ENCODE data around the gene SMIM1. TPM values are rescaled to one million over a fixed set of nuclear protein-coding genes. Genes with fewer than 3 reads are reported as not detected.

SMIM1 gene
- total RNA-seq, 1 experiment from 2014 or later: 5.5 TPM

DNA sequence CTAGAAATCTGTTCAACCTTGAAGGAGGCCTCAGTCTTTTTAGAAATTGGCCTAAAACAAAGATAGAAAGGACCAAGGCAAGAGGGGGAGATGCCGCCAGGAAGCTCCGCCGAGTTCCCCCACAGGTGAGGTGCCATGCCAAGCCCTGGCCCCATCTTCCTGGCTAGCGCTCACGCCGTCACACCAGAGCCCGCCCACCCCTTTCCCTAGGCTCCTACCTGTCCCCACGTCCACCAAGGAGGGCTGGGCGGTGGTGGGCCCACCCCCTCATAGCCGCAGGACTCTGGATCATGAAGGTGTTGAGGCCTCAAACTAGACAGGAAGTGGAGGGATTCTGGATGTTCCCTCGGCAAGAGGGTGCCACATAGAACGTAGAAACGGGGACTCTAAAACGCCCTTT lies 35.8 kb upstream of the SMIM1 start:
- Histone ChIP-seq H3K4me1 (ENCODE audit: control insufficient read depth in 1 of 2, insufficient read depth in 2 of 2, low read length in 2 of 2) (no peaks in the 10 kb centered on the region), H3K4me2 (ENCODE audit: low read length) (no peak overlapping the region), H3K9me2 (ENCODE audit: insufficient read depth) (no peaks in the 10 kb centered on the region), H4K20me1 (ENCODE audit: insufficient read depth) (no peaks in the 10 kb centered on the region), H3K79me2 (ENCODE audit: insufficient read depth, low read length) (no peaks in the 10 kb centered on the region), H3K9me3 (ENCODE audit: control insufficient read depth in 1 of 2, insufficient read depth in 1 of 2, low read depth in 1 of 2, low read length in 2 of 2) (no peaks in the 10 kb centered on the region), H3K27ac (ENCODE audit: low read depth, low read length) (no peak overlapping the region), H3K27me3 (ENCODE audit: insufficient read depth, low read length) (no peaks in the 10 kb centered on the region), H3K36me3 (ENCODE audit: control insufficient read depth in 1 of 2, insufficient read depth in 2 of 2, low read length in 2 of 2) (no peaks in the 10 kb centered on the region), H2AFZ (ENCODE audit: low read depth, low read length, poor library complexity, severe bottlenecking) (no peak overlapping the region), H3K4me3 (replicated peaks in 1 of 2; ENCODE audit: low read depth in 1 of 2, low read length in 2 of 2) (no peak overlapping the region), H3K9ac (ENCODE audit: low read length) (no peak overlapping the region)
- no TSS peak for BruUV-seq (replicated peaks)
- RAD21 ChIA-PET (ENCODE audit: low non-redundant PET in 1 of 2, low total read pairs in 2 of 2, uncharacterized antibody in 2 of 2, unreplicated experiment in 2 of 2): no interaction called here
- POLR2A ChIA-PET: no interaction called here
- no peak for ATAC-seq
- no peak for TF ChIP-seq SIN3A (IDR thresholded peaks at IDR 0.05; ENCODE audit: low read depth)
- TF ChIP-seq POLR2A (IDR thresholded peaks at IDR 0.05; ENCODE audit: borderline replicate concordance, extremely low read depth, insufficient read depth, insufficient read length): no peak
- no peak for TF ChIP-seq EGR1 (IDR thresholded peaks at IDR 0.05; ENCODE audit: low read depth)
- TF ChIP-seq, protein P1, sequence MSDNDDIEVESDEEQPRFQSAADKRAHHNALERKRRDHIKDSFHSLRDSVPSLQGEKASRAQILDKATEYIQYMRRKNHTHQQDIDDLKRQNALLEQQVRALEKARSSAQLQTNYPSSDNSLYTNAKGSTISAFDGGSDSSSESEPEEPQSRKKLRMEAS (IDR thresholded peaks at IDR 0.05): no peak
- TF ChIP-seq ZNF274 (IDR thresholded peaks at IDR 0.05; ENCODE audit: low read depth, low read length): no peak
- no peak for TF ChIP-seq CEBPB (IDR thresholded peaks at IDR 0.05; ENCODE audit: low read depth)
- no peak for TF ChIP-seq RAD21 (IDR thresholded peaks at IDR 0.05; ENCODE audit: low read depth)
- no peak for TF ChIP-seq SP1 (IDR thresholded peaks at IDR 0.05; ENCODE audit: low read depth)
- no peak for TF ChIP-seq EZH2phosphoT487 (IDR thresholded peaks at IDR 0.05; ENCODE audit: borderline replicate concordance)
- TF ChIP-seq TCF7L2 (IDR thresholded peaks at IDR 0.05; ENCODE audit: borderline replicate concordance, extremely low read depth, insufficient read depth, insufficient read length): no peak
- TF ChIP-seq ZFX (IDR thresholded peaks at IDR 0.05): no peak
- TF ChIP-seq ZBTB33 (IDR thresholded peaks at IDR 0.05; ENCODE audit: extremely low read depth, insufficient replicate concordance, low read length): no peak
- TF ChIP-seq, protein P2, sequence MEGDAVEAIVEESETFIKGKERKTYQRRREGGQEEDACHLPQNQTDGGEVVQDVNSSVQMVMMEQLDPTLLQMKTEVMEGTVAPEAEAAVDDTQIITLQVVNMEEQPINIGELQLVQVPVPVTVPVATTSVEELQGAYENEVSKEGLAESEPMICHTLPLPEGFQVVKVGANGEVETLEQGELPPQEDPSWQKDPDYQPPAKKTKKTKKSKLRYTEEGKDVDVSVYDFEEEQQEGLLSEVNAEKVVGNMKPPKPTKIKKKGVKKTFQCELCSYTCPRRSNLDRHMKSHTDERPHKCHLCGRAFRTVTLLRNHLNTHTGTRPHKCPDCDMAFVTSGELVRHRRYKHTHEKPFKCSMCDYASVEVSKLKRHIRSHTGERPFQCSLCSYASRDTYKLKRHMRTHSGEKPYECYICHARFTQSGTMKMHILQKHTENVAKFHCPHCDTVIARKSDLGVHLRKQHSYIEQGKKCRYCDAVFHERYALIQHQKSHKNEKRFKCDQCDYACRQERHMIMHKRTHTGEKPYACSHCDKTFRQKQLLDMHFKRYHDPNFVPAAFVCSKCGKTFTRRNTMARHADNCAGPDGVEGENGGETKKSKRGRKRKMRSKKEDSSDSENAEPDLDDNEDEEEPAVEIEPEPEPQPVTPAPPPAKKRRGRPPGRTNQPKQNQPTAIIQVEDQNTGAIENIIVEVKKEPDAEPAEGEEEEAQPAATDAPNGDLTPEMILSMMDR (IDR thresholded peaks at IDR 0.05 in 2 of 3, conservative IDR thresholded peaks at IDR 0.05 in 1 of 3; ENCODE audit: borderline replicate concordance in 1 of 3, insufficient read depth in 1 of 3, low read depth in 2 of 3, low read length in 2 of 3): no peak
- no peak for TF ChIP-seq CBX3 (IDR thresholded peaks at IDR 0.05; ENCODE audit: low read depth)
- no peak for TF ChIP-seq ELF1 (IDR thresholded peaks at IDR 0.05; ENCODE audit: borderline replicate concordance, low read depth)
- no peak for TF ChIP-seq YY1 (IDR thresholded peaks at IDR 0.05; ENCODE audit: extremely low read depth, insufficient replicate concordance, low read depth, low read length)
- no peak for TF ChIP-seq POLR2AphosphoS5 (IDR thresholded peaks at IDR 0.05; ENCODE audit: low read depth, low read length)
- no peak for TF ChIP-seq SRF (IDR thresholded peaks at IDR 0.05; ENCODE audit: low read depth)
- no peak for TF ChIP-seq EZH2 (IDR thresholded peaks at IDR 0.05)
- TF ChIP-seq REST (IDR thresholded peaks at IDR 0.05; ENCODE audit: low read depth): no peak
- intact Hi-C loops (cut with micrococcal nuclease): no loop called here
- CTCF ChIA-PET: no interaction called here
- no peak for DNase-seq (ENCODE audit: low read depth, low spot score)
